DMS153 treated with DMSO at 0.1 percent for 48 hours (cell line): ENCODE results near the gene RASSF8.

Source experiments
- DNase-seq: peaks from one replicate; lab custom pipeline; 2025; ENCODE audit not compliant: unreplicated experiment; lab: John Stamatoyannopoulos, UW

The RASSF8 gene

GRCh38 chr12:26026713-26027112 is 68.2 kb downstream of the RASSF8 start:
- DNase-seq, result no peak

- DNase-seq, result no peak
These were observed 68.9 kb downstream of the RASSF8 start for GRCh38 chr12:26027401-26027800.

GRCh38 chr12:26028953-26029735 is 70.7 kb downstream of the RASSF8 start:
- DNase-seq, result no peak

GRCh38 chr12:26029736-26030022 is 71.2 kb downstream of the RASSF8 start:
- DNase-seq, result no peak

- no peak for DNase-seq
These were observed 71.9 kb downstream of the RASSF8 start for GRCh38 chr12:26030371-26030770.

- DNase-seq, result no peak
These were observed 72.8 kb downstream of the RASSF8 start for GRCh38 chr12:26031318-26031717.

- no peak for DNase-seq
These were observed 73.3 kb downstream of the RASSF8 start for GRCh38 chr12:26031827-26032226.

- no peak for DNase-seq
These were observed 73.8 kb downstream of the RASSF8 start for GRCh38 chr12:26032290-26032689.

GRCh38 chr12:26032719-26033241 is 74.3 kb downstream of the RASSF8 start:
- DNase-seq, result no peak

- DNase-seq, result no peak
These were observed 76.1 kb downstream of the RASSF8 start for GRCh38 chr12:26034371-26035142.

GRCh38 chr12:26036877-26037276 is 78.4 kb downstream of the RASSF8 start:
- DNase-seq, result no peak

- no peak for DNase-seq
These were observed 79.2 kb downstream of the RASSF8 start for GRCh38 chr12:26037615-26038220.

GRCh38 chr12:26042645-26043044 is 84.2 kb downstream of the RASSF8 start:
- DNase-seq, result no peak

- no peak for DNase-seq
These were observed 84.9 kb downstream of the RASSF8 start for GRCh38 chr12:26043135-26044006.

GRCh38 chr12:26044007-26044394 is 85.5 kb downstream of the RASSF8 start:
- no peak for DNase-seq

GRCh38 chr12:26044592-26044991 is 86.1 kb downstream of the RASSF8 start:
- DNase-seq, result no peak

GRCh38 chr12:26046203-26046602 is 87.7 kb downstream of the RASSF8 start:
- DNase-seq, result no peak

GRCh38 chr12:26046906-26047305 is 88.4 kb downstream of the RASSF8 start:
- DNase-seq, result no peak

- DNase-seq, result no peak
These were observed 89.1 kb downstream of the RASSF8 start for GRCh38 chr12:26047401-26048226.

GRCh38 chr12:26052652-26053051 is 94.2 kb downstream of the RASSF8 start:
- DNase-seq, result no peak
